Muscle of leg (tissue), 11 donors: ENCODE measurements around the gene SELENOK. TPM values are rescaled to one million over a fixed set of nuclear protein-coding genes. Genes with fewer than 3 reads are reported as not detected.

ENCODE experiments used
- DNase-seq: peaks from one replicate; pipeline ENCODE4 v3.0.0; 2013
- H3K27ac ChIP-seq: one replicate; pipeline ENCODE4 v1.5.1; 2013; ENCODE audit warnings: mild to moderate bottlenecking, low read length, control low read depth
- H3K27me3 ChIP-seq: one replicate; pipeline ENCODE4 v1.6.1; 2013; ENCODE audit warnings: low read length; ENCODE audit not compliant: control insufficient read depth, insufficient read depth
- H3K36me3 ChIP-seq: one replicate; pipeline ENCODE4 v1.6.1; 2013; ENCODE audit warnings: low read length; ENCODE audit not compliant: control insufficient read depth, insufficient read depth
- H3K4me1 ChIP-seq: one replicate; pipeline ENCODE4 v1.6.1; 2013; ENCODE audit warnings: low read length; ENCODE audit not compliant: control insufficient read depth, insufficient read depth
- H3K4me3 ChIP-seq: one replicate; pipeline ENCODE4 v1.5.1; 2013; ENCODE audit warnings: low read length, control low read depth
- H3K9me3 ChIP-seq: replicated peaks from 2 replicates; pipeline ENCODE4 v1.6.1; 2013; ENCODE audit warnings: low read depth, low read length; ENCODE audit not compliant: control insufficient read depth
- WGBS: methylation state at CpG from one replicate; pipeline ENCODE4 v1.1.5; 2013; ENCODE audit warnings: missing lambda C conversion rate; ENCODE audit not compliant: insufficient coverage; 5-methylcytosine and 5-hydroxymethylcytosine counted together
- polyA plus RNA-seq, 8 donors: library from polyadenylated mRNA; unstranded; fragments of 120-200 nt; gene quantifications; one replicate each; pipeline versions ENCODE4 v1.2.1 to v1.2.3, GENCODE V29; 2013; ENCODE audit warnings: inconsistent platforms in 1 of 8, low replicate concordance in 1 of 8; ENCODE audit not compliant: insufficient read length in 8 of 8, insufficient read depth in 1 of 8
- total RNA-seq: library from RNA; stranded (reverse); fragments of 120-200 nt; gene quantifications from one replicate; pipeline ENCODE4 v1.2.4, GENCODE V29; 2013

Gene SELENOK
- total and polyA plus RNA-seq, 9 donors: 35.1 to 53.9 (median 47.9) TPM

GRCh38 chr3:53834429-53835095 lies 57.1 kb downstream of the SELENOK start:
- Histone ChIP-seq H3K36me3 (no peaks in the 10 kb centered on the region), H3K27ac (no peak overlapping the region)
- WGBS: 82% methylated on average over 5 of the region's 6 CpGs

More at GRCh38 chr3:53834429-53835095, 57.1 kb downstream of the SELENOK start:
- Histone ChIP-seq H3K4me3 (no peak overlapping the region), H3K4me1 (no peaks in the 10 kb centered on the region), H3K27me3 (no peaks in the 10 kb centered on the region), H3K9me3 (no peaks in the 10 kb centered on the region)
- no peak for DNase-seq

Other genes starting within 250 kb of the SELENOK start
- 1.2 TPM for gene CHDH, start 45.4 kb downstream of the SELENOK start, total RNA-seq
- gene CHDH, start 45.4 kb downstream of the SELENOK start, polyA plus RNA-seq: 1 to 10 TPM in 5 of 8 donors, under 1 TPM in 3; 0.75 to 1.3 (median 1.1) TPM
- gene IL17RB, start 45.3 kb downstream of the SELENOK start, total RNA-seq: 0.93 TPM
- 1 to 10 TPM; 2.5 to 4.5 (median 3.4) TPM for gene IL17RB, start 45.3 kb downstream of the SELENOK start, polyA plus RNA-seq
- gene ACTR8, start 9.7 kb downstream of the SELENOK start, total RNA-seq: 30.2 TPM
- 10 to 100 TPM; 17.7 to 26.4 (median 24.3) TPM for gene ACTR8, start 9.7 kb downstream of the SELENOK start, polyA plus RNA-seq
- 1.4 TPM for gene CACNA2D3, start 230.7 kb upstream of the SELENOK start, total RNA-seq
- 1 to 10 TPM; 1.6 to 3.1 (median 2.3) TPM for gene CACNA2D3, start 230.7 kb upstream of the SELENOK start, polyA plus RNA-seq